OCI-LY7 (cell line): ENCODE results near the gene EPSTI1. TPM values are rescaled to one million over a fixed set of nuclear protein-coding genes. Genes with fewer than 3 reads are reported as not detected.

Source experiments
- BruUV-seq: library from RNA; stranded (reverse); fragments of 400-500 nt; replicated peaks from 2 replicates; lab custom pipeline; 2021; lab: Mats Ljungman, UMichigan
- CTCF ChIA-PET: fragments of 300-600 bp; sonication (Branson Sonifier 250); formaldehyde crosslinking; loops from one replicate; lab custom pipeline; 2022; ENCODE audit warnings: antibody characterized with exemption; ENCODE audit not compliant: unreplicated experiment; lab: Charles Lee
- POLR2A ChIA-PET: fragments of 300-600 bp; sonication (Branson Sonifier 250); formaldehyde crosslinking; loops from one replicate; lab custom pipeline; 2022; ENCODE audit warnings: antibody characterized with exemption; lab: Charles Lee
- DNase-seq: peaks from one replicate; pipeline ENCODE4 v3.0.0-alpha.2; 2015; ENCODE audit warnings: low spot score
- H2AFZ ChIP-seq: fragments of 200-600 bp; sonication (generic), shearing (Covaris generic); 2 replicates; pipeline ENCODE4 v1.6.1; 2014; ENCODE audit warnings: mild to moderate bottlenecking, antibody characterized with exemption, low read length, moderate library complexity
- H3K27ac ChIP-seq: fragments of 200-600 bp; sonication (generic); 2 replicates; pipeline ENCODE4 v1.5.1; 2014; ENCODE audit warnings: mixed run types, low read depth, mild to moderate bottlenecking, moderate library complexity, low read length, inconsistent platforms; ENCODE audit not compliant: poor library complexity, severe bottlenecking
- H3K36me3 ChIP-seq: fragments of 200-600 bp; sonication (generic); 2 replicates; pipeline ENCODE4 v1.6.1; 2014; ENCODE audit warnings: mild to moderate bottlenecking, antibody characterized with exemption, low read length, moderate library complexity, mixed read lengths; ENCODE audit not compliant: insufficient read depth
- H3K4me1 ChIP-seq: fragments of 200-600 bp; sonication (generic); 2 replicates; pipeline ENCODE4 v1.5.1; 2014; ENCODE audit warnings: mild to moderate bottlenecking, low read length; ENCODE audit not compliant: insufficient read depth, poor library complexity, severe bottlenecking
- H3K4me2 ChIP-seq: fragments of 200-600 bp; sonication (generic); 2 replicates; pipeline ENCODE4 v1.6.1; 2014; ENCODE audit warnings: mild to moderate bottlenecking, low read length
- H3K4me3 ChIP-seq: fragments of 200-600 bp; sonication (generic); 2 replicates; pipeline ENCODE4 v1.5.1; 2014; ENCODE audit warnings: mild to moderate bottlenecking, low read depth, low read length; ENCODE audit not compliant: poor library complexity, severe bottlenecking
- H3K79me2 ChIP-seq: fragments of 200-600 bp; sonication (generic); 2 replicates; pipeline ENCODE4 v1.6.1; 2016; ENCODE audit warnings: low read depth, mild to moderate bottlenecking, low read length, moderate library complexity, mixed read lengths; ENCODE audit not compliant: insufficient read depth
- H3K9me2 ChIP-seq: fragments of 200-600 bp; sonication (generic); 2 replicates; pipeline ENCODE4 v1.6.1; 2016; ENCODE audit warnings: mild to moderate bottlenecking, low read length, mixed read lengths; ENCODE audit not compliant: insufficient read depth
- H3K9me3 ChIP-seq: fragments of 200-600 bp; sonication (generic); 2 replicates; pipeline ENCODE4 v1.6.1; 2014; ENCODE audit warnings: mild to moderate bottlenecking, mixed run types, low read length, mixed read lengths
- H4K20me1 ChIP-seq: fragments of 200-600 bp; sonication (generic); 2 replicates; pipeline ENCODE4 v1.6.1; 2014; ENCODE audit warnings: mild to moderate bottlenecking, antibody characterized with exemption, low read length, moderate library complexity, mixed read lengths; ENCODE audit not compliant: insufficient read depth
- EZH2phosphoT487 ChIP-seq: fragments of 200-600 bp; sonication (generic); IDR thresholded peaks from 2 replicates; pipeline ENCODE4 v1.6.1; 2018; ENCODE audit warnings: low read depth, borderline replicate concordance, mild to moderate bottlenecking, mixed run types, antibody characterized with exemption, low read length, moderate library complexity, mixed read lengths
- intact Hi-C: fragments of 100-400 bp; cut with micrococcal nuclease; formaldehyde crosslinking; loops from one replicate; pipeline ENCODE4 v1.10.0; 2022; ENCODE audit not compliant: unreplicated experiment
- total RNA-seq, 2 experiments: library from RNA; depleted of rRNA in 1 of 2; stranded (reverse); fragments of >200 nt in 1 of 2; shearing (Covaris generic) in 1 of 2; gene quantifications; 2 replicates each; pipeline ENCODE4 v1.2.3, GENCODE V29; 2014 to 2022
- TF ChIP-seq, protein P1 (sequence below): fragments of 200-600 bp; sonication (generic); conservative IDR thresholded peaks from 2 replicates; pipeline ENCODE4 v1.5.1; 2014; ENCODE audit warnings: mild to moderate bottlenecking, antibody characterized with exemption, low read length, moderate library complexity, mixed read lengths

Gene EPSTI1
- total RNA-seq, 2 experiments from 2014 or later = 0.49 to 2.1 TPM

GRCh38 chr13:42926043-42926442, 66.0 kb downstream of the EPSTI1 start:
- Histone ChIP-seq H4K20me1 (no peaks in the 10 kb centered on the region), H3K79me2 (no peaks in the 10 kb centered on the region), H3K4me1 (no peaks in the 10 kb centered on the region), H3K4me2 (no peak overlapping the region), H2AFZ (no peak overlapping the region), H3K27ac (no peak overlapping the region), H3K36me3 (no peaks in the 10 kb centered on the region), H3K9me2 (no peaks in the 10 kb centered on the region), H3K4me3 (no peak overlapping the region), H3K9me3 (no peaks in the 10 kb centered on the region)
- BruUV-seq = no TSS peak
- TF ChIP-seq, protein P1, sequence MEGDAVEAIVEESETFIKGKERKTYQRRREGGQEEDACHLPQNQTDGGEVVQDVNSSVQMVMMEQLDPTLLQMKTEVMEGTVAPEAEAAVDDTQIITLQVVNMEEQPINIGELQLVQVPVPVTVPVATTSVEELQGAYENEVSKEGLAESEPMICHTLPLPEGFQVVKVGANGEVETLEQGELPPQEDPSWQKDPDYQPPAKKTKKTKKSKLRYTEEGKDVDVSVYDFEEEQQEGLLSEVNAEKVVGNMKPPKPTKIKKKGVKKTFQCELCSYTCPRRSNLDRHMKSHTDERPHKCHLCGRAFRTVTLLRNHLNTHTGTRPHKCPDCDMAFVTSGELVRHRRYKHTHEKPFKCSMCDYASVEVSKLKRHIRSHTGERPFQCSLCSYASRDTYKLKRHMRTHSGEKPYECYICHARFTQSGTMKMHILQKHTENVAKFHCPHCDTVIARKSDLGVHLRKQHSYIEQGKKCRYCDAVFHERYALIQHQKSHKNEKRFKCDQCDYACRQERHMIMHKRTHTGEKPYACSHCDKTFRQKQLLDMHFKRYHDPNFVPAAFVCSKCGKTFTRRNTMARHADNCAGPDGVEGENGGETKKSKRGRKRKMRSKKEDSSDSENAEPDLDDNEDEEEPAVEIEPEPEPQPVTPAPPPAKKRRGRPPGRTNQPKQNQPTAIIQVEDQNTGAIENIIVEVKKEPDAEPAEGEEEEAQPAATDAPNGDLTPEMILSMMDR = no peak
- TF ChIP-seq EZH2phosphoT487 = no peak
- DNase-seq = no peak
- POLR2A ChIA-PET = interaction anchor here (0.6 kb wide), 1 partner anchor 17 kb away, joined by 3 read pairs; no protein-coding TSS in a partner anchor
- intact Hi-C loops = no loop called here
- CTCF ChIA-PET = no interaction called here

- no TSS peak for BruUV-seq
- Histone ChIP-seq H4K20me1 (no peaks in the 10 kb centered on the region), H3K27ac (no peak overlapping the region), H3K4me3 (no peak overlapping the region), H3K4me2 (no peak overlapping the region), H3K79me2 (no peaks in the 10 kb centered on the region), H3K36me3 (no peaks in the 10 kb centered on the region), H3K4me1 (no peaks in the 10 kb centered on the region), H3K9me3 (no peaks in the 10 kb centered on the region), H2AFZ (no peak overlapping the region), H3K9me2 (no peaks in the 10 kb centered on the region)
- no peak for DNase-seq
- intact Hi-C loops = no loop called here
- TF ChIP-seq, protein P1 = no peak
- no peak for TF ChIP-seq EZH2phosphoT487
- ChIA-PET CTCF (no interaction called here), POLR2A (interaction anchor here (0.6 kb wide), 1 partner anchor 17 kb away, joined by 3 read pairs; no protein-coding TSS in a partner anchor)
These were observed 66.4 kb downstream of the EPSTI1 start for GRCh38 chr13:42925626-42926025.

DNA sequence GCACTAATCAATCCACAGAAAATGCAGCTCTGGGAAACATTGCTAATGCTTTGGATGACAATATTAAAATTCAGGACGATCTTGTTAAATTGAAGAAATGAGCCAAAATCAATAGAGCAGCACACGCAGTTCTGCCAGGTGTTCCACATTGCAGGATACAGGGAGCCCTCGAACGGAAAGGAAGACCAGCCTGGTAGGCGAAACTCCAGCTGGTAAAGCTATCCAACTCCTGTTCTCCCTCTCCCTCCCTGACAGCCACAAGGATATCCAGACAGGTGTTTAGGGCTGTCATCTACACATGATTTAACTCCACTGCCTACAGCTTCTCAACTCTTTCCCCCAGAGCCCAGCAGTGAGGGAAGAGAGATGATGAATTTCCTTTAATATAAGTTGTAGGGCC, 67.7 kb downstream of the EPSTI1 start:
- POLR2A ChIA-PET = interaction anchor here (0.6 to 0.7 kb wide), 2 partner anchors 44 to 592 kb away, joined by 3 to 6 read pairs; no protein-coding TSS in a partner anchor
- CTCF ChIA-PET = no interaction called here

More for the DNA sequence above, 67.7 kb downstream of the EPSTI1 start:
- no peaks in the 10 kb centered on the region for H3K9me3 ChIP-seq
- BruUV-seq = no TSS peak
- H3K79me2 ChIP-seq = no peaks in the 10 kb centered on the region
- TF ChIP-seq, protein P1 = no peak
- TF ChIP-seq EZH2phosphoT487 = no peak
- no peak overlapping the region for H3K4me3 ChIP-seq
- no peaks in the 10 kb centered on the region for H4K20me1 ChIP-seq
- H3K4me2 ChIP-seq = no peak overlapping the region
- no peak overlapping the region for H3K27ac ChIP-seq
- H2AFZ ChIP-seq = no peak overlapping the region
- no peak for DNase-seq
- H3K9me2 ChIP-seq = no peaks in the 10 kb centered on the region
- H3K4me1 ChIP-seq = no peaks in the 10 kb centered on the region
- H3K36me3 ChIP-seq = no peaks in the 10 kb centered on the region
- intact Hi-C loops = no loop called here
